SKM-1 (cell line): Measurements from ENCODE around the gene ERCC6L2.

Experiments
- DNase-seq: peaks from one replicate; lab custom pipeline; 2025; ENCODE audit not compliant: unreplicated experiment; lab: John Stamatoyannopoulos, UW

Gene ERCC6L2

GRCh38 chr9:95978106-95978505 lies 102.6 kb downstream of the ERCC6L2 start:
- no peak for DNase-seq

DNA sequence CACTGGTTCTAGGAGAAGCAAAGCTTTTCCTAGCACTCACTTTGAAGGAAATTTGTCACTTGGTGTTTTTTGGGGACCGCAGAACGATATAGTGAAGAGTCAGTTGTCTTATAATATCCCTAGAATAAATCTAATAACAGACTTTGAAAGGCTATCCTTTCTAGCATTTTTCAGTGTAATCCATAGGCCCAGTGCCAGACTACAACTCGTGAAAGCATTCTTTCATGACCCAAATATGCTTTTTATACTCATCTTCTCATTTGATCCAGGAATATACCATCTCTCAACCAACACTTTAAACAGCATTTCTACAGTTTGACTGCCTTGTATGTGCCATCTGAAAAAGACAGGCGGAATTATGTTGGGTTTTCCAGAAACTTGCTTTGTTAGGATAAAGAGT lies 104.0 kb downstream of the ERCC6L2 start:
- DNase-seq, result no peak

- no peak for DNase-seq
These were observed 105.0 kb downstream of the ERCC6L2 start for GRCh38 chr9:95980262-95981125.

- no peak for DNase-seq
These were observed 106.4 kb downstream of the ERCC6L2 start for GRCh38 chr9:95981761-95982390.

DNA sequence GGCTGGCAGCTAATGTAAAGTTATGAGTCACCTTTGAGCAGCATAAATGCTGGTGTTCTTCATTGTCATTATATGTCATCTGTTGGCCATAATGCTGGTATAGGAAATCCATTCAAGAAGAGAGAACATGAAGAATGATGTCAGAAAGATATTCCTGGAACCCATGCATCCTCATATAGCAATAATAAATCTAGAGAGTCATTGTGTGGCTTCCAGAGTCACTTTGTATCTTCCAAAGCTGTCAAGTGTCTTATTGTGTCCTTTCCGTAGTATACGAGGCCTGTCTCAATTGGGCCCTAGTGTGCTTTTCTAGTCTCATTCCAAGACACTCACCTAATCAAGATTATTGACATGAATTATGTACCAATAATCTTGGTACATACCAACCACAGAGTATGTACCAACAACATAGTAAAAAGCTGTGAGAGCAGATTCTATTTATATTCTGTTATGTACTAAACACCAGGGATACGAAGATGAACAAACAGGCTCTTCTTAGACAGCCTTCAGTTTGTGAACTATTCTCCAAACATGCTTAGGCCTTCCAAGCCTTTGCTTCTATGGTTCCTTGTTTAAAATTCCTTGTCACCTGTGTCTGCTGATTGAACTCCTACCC lies 110.1 kb downstream of the ERCC6L2 start:
- no peak for DNase-seq

- no peak for DNase-seq
These were observed 113.8 kb downstream of the ERCC6L2 start for GRCh38 chr9:95989297-95989696.

GRCh38 chr9:95991326-95991725 lies 115.8 kb downstream of the ERCC6L2 start:
- DNase-seq, result no peak

- DNase-seq, result no peak
These were observed 117.0 kb downstream of the ERCC6L2 start for GRCh38 chr9:95992536-95992935.

GRCh38 chr9:95993337-95993736 lies 117.8 kb downstream of the ERCC6L2 start:
- no peak for DNase-seq

- DNase-seq, result no peak
These were observed 123.9 kb downstream of the ERCC6L2 start for GRCh38 chr9:95999390-95999789.

- DNase-seq, result no peak
These were observed 128.9 kb downstream of the ERCC6L2 start for GRCh38 chr9:96004379-96004778.

- no peak for DNase-seq
These were observed 130.9 kb downstream of the ERCC6L2 start for GRCh38 chr9:96006296-96006879.

DNA sequence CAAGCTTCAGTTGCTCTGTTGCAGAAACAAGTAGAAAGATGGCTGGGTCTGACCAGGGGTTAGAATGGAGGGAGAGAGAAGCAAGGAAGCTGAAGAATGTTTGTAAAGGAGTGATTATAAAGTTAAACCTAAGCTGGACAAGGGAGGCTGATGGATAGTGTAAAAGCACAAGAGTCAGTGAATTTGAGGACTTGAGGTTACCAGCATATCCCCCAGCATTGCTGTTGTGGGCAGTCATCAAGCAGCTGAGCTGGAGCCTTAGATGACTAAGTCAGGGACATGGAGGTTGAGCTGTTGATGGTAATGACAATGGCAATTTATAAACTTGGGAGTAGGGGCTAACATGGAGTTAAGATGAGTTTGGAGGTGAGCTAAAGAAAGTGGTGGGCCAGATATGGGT lies 131.5 kb downstream of the ERCC6L2 start:
- DNase-seq, result no peak

GRCh38 chr9:96008502-96009222 lies 133.2 kb downstream of the ERCC6L2 start:
- no peak for DNase-seq

DNA sequence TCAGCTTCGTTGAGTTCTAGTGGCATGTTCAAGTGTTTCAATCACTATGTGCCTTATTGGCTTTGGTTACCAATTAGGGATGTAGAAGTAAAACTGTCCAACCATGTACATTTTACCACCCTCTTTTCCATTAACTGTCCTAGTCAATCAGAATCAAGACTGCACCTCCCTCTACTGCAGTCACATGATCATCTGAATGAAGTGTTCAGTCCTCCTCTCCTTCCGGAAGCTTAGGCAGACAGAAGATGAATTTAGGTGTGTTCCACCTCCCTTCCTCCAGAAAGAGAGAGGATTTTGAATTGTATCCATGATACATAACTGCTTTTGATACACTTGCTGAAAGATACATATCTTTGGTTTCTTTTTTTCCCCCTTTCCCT lies 133.7 kb downstream of the ERCC6L2 start:
- no peak for DNase-seq

GRCh38 chr9:96009690-96010472 lies 134.4 kb downstream of the ERCC6L2 start:
- no peak for DNase-seq

DNA sequence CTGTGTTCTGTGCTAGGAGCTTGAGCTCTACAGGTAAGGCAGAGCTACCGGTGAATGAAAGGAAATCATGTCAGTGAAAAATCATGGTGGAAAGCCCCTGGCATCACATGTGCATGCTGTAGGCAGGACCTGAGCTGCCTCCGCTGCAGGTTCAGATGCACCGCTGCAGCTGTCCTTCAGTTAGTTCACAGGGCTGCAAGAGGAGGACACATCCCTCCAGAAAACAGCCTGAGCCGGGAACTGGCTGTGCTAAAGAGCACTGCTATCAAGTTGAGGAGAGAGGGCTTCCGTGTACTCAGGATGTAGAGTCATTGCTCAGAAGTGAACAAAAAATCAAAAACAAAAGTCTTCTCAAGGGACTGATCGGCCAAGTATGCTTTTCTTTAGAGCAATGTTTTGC lies 138.6 kb downstream of the ERCC6L2 start:
- DNase-seq, result no peak

DNA sequence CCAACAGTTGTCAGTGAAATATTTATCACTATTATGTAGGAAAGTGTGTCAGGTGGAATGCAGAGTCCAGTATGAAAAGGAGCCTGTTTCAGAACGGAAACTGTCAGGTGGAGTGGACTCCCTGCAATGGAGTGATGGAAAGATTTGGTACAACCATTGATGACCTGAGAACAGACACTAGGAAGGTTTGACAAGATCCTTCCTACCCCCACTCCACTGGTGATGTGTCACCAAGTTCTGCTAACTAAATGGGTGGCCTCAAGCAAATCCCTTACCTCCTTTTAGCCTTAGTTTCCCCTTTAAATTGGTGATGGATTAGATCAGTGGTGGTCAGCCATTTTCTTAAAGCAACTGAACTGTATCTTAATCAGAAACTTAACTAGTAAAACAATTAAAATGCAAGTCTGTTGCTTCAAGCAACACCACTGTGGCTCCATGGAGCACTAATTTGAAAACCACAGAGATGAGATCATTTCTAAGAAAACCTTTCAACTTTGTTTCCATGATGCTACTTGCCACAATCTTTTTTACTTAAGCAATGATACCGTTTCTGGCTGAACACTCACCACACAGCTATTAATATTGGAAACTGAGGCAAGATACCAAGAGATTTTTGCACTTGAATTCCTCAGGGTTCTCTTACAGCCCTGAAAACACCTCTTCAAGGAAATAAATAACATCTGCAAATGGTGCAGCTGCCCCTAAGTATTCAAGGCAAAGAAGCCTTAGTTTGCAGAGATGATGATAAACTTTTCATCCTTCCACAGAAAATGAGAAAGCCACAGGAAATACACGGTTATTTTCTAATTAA lies 140.6 kb downstream of the ERCC6L2 start:
- DNase-seq, result no peak
